ENCODE measurements around the gene TSPO2.

GRCh38 chr6:41085182-41085581 is 42.9 kb downstream of the TSPO2 start:
- TF ChIP-seq POLR2A (IDR thresholded peaks at IDR 0.05) (no peak), CTCF (IDR thresholded peaks at IDR 0.05) (no peak), POLR2AphosphoS5 (IDR thresholded peaks at IDR 0.05; ENCODE audit: insufficient read depth in 1 of 2, low read depth in 1 of 2) (no peak)
